Activated T-helper 2 cell treated with anti-CD3 and anti-CD28 coated beads, Interferon-gamma antibody, Interleukin-2, Interleukin-4, amounts not matched to agents 10 μg/mL and 5 μg/mL and 100 μg/mL, durations not matched to agents 14 hours and 24 hours and 36 hours (primary cell): ENCODE measurements around the gene SYVN1. TPM values are rescaled to one million over a fixed set of nuclear protein-coding genes. Genes with fewer than 3 reads are reported as not detected.
"Not testable (repeated sequence)": the region's sequence is repeated elsewhere in the genome, so short reads cannot be mapped to it uniquely, and the experiment has no call there.

Experiments used
- DNase-seq: peaks from one replicate; pipeline ENCODE4 v3.0.0; 2021; ENCODE audit warnings: low spot score
- H3K27ac Mint-ChIP-seq: one replicate; pipeline ENCODE4 v1.8.0; 2021; ENCODE audit warnings: mixed read lengths
- H3K27me3 Mint-ChIP-seq: one replicate; pipeline ENCODE4 v1.8.0; 2021; ENCODE audit warnings: low read depth, mixed read lengths
- H3K36me3 Mint-ChIP-seq: one replicate; pipeline ENCODE4 v1.8.0; 2021; ENCODE audit warnings: low read depth, mixed read lengths
- H3K4me1 Mint-ChIP-seq: one replicate; pipeline ENCODE4 v1.8.0; 2021; ENCODE audit warnings: low read depth, mixed read lengths
- H3K4me3 Mint-ChIP-seq: one replicate; pipeline ENCODE4 v1.8.0; 2021; ENCODE audit warnings: low read depth, mild to moderate bottlenecking, moderate library complexity, mixed read lengths
- H3K9me3 Mint-ChIP-seq: one replicate; pipeline ENCODE4 v1.8.0; 2021; ENCODE audit warnings: mixed read lengths
- intact Hi-C: fragments of 100-400 bp; cut with micrococcal nuclease; formaldehyde crosslinking; loops from one replicate; pipeline ENCODE4 v1.15.1; 2023
- total RNA-seq: library from RNA; stranded (reverse); gene quantifications from 2 replicates; pipeline ENCODE4 v1.2.3, GENCODE V29; 2022

The SYVN1 gene
- total RNA-seq, 1 donor from 2014 or later, result 42.2 TPM

- not testable (repeated sequence) for H3K9me3 Mint-ChIP-seq, DNase-seq, H3K27me3 Mint-ChIP-seq, H3K4me3 Mint-ChIP-seq
- peak overlapping the region; percentile 59 for H3K27ac Mint-ChIP-seq
- peaks cover 22% of the 10 kb centered on the region for H3K4me1 Mint-ChIP-seq
- peaks cover 65% of the 10 kb centered on the region for H3K36me3 Mint-ChIP-seq
- intact Hi-C loops, result loop anchor here (5.0 to 10.0 kb wide), 3 partner anchors 204 to 456 kb away; partner anchors contain the start of genes ATG2A, EHBP1L1, FAM89B and ZNRD2
Measured at GRCh38 chr11:65118891-65119669, 15.2 kb downstream of the SYVN1 start.

DNA sequence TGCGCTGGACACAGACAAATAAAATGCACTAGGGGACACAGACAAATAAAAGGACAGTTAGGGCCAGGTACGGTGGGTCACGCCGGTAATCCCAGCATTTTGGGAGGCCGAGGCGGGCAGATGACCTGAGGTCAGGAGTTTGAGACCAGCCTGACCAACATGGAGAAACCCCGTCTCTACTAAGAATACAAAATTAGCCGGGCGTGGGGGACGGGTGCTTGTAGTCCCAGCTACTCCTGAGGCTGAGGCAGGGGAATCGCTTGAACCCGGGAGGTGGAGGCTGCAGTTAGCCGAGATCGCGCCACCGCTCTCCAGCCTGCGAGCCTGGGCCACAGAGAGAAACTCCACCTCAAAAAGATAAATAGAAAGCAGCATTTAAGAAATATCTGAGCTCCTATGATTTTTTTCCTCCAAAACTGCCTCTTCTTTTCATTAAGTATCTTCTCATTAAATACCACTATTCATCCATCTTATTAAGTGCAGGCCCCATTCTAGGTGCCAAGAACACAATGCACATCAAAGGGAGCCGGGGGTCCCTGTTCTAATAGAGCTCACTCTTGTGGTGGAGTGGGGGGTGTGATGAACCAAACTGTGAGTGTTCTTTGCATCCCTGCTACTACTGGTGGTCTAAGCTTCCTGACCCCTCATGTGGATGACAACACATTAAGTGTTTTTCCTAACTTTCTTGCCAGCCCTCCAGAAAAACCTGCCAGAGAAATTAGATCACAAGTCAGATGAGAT is 16.1 kb downstream of the SYVN1 start:
- H3K9me3 Mint-ChIP-seq, result no peaks in the 10 kb centered on the region

GRCh38 chr11:65117206-65118096 is 16.9 kb downstream of the SYVN1 start, which contains the start of gene ZNHIT2:
ZNHIT2 (minus strand) TSS chr11:65117701; CDS start chr11:65117653, 48 bp downstream.
- H3K36me3 Mint-ChIP-seq, result peaks cover 66% of the 10 kb centered on the region
- peak; percentile 100 for DNase-seq
- peak within 1 kb of the TSS; percentile 88 for H3K27ac Mint-ChIP-seq
- peaks cover 28% of the 10 kb centered on the region for H3K4me1 Mint-ChIP-seq
- intact Hi-C loops, result loop anchor here (1.0 to 10.0 kb wide), 6 partner anchors 17 to 457 kb away; partner anchors contain the start of genes ATG2A, CAPN1, EHBP1L1 and FAM89B
- H3K4me3 Mint-ChIP-seq, result peak within 1 kb of the TSS; percentile 84
- no peaks in the 10 kb centered on the region for H3K9me3 Mint-ChIP-seq
- no peaks in the 10 kb centered on the region for H3K27me3 Mint-ChIP-seq

More for the DNA sequence above, 16.1 kb downstream of the SYVN1 start:
- intact Hi-C loops, result loop anchor here (5.0 to 10.0 kb wide), 3 partner anchors 203 to 457 kb away; partner anchors contain the start of genes ATG2A, EHBP1L1, FAM89B and ZNRD2
- Mint-ChIP-seq H3K36me3 (peaks cover 66% of the 10 kb centered on the region), H3K27ac (peak overlapping the region; percentile 82), H3K27me3 (no peaks in the 10 kb centered on the region), H3K4me1 (peaks cover 28% of the 10 kb centered on the region), H3K4me3 (peak overlapping the region; percentile 84)
- DNase-seq, result no peak

DNA sequence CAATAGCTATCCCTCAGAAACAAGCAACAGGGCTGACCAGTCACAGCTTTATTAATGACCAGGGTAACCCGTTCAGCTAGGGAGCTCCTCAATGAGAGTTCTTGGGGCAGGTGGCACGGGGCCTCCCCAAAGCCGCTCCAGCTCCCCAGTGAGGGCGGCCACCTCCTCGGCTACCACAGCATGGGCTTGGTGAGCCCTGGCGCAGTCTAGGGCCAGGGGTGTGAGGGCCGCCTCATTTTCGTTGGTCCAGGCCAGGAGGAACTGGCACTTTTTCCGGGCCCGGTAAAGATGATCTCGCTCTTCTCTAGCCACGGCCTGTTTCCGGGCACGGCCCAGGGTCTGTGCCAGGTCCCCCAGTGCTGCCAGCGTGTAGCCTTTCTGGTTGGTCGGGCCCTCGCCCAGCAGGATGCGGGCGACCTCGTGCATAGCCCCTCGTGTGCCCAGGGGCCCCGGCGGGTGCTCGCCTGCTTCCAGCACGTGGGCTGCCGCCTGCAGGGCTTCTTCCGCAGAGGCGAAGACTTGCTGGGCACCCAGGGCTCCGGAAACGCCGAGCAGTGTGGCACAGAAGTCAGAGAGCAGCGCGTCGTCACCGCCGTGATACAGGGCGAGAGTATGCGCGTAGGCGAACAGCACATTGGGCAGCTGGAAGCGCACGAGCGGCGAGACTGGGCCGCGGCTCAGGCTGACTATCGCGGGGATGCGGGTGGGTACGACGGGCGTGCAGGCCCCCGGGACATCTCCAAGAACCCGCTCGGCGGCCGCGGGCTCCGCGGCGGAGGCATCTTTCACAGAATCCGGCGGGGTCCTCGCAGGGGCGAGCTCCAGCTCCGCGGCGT is 17.7 kb downstream of the SYVN1 start:
- intact Hi-C loops, result loop anchor here (1.0 to 10.0 kb wide), 6 partner anchors 18 to 458 kb away; partner anchors contain the start of genes ATG2A, CAPN1, EHBP1L1 and FAM89B
- Mint-ChIP-seq H3K4me1 (peaks cover 28% of the 10 kb centered on the region), H3K27me3 (no peaks in the 10 kb centered on the region)

DNA sequence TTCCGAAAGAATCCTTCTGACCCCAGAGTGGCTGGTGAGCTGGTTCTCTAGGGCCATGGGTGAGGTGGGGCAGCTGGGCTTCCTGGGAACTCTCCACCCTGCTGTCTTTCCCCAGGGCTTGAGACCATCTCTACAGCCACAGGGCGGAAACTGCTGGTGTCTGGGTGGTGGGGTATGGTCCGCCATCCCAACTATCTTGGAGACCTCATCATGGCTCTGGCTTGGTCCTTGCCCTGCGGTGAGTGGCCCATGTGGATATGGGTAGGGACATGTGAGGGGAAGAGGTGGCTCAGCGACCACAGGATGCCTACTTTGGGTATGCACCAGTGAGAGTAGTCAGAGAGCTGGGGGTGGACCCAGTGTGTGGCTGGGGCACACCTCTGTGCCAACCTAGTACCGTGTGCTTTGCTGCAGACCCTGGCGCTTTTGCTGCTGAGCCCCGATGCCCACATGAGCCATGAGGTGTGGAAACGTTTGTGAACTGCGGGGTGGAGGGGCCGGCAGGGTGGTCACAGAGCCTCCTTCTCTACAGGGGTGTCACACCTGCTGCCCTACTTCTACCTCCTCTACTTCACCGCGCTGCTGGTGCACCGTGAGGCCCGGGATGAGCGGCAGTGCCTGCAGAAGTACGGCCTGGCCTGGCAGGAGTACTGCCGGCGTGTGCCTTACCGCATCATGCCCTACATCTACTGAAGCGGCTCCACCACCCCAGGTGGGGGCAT is 18.8 kb downstream of the SYVN1 start:
- Mint-ChIP-seq H3K9me3 (no peaks in the 10 kb centered on the region), H3K27ac (peak overlapping the region; percentile 88), H3K4me1 (peaks cover 31% of the 10 kb centered on the region), H3K36me3 (peaks cover 47% of the 10 kb centered on the region), H3K4me3 (peak overlapping the region; percentile 84), H3K27me3 (no peaks in the 10 kb centered on the region)
- no peak for DNase-seq
- intact Hi-C loops, result loop anchor here (2.0 to 10.0 kb wide), 4 partner anchors 19 to 459 kb away; partner anchors contain the start of genes ATG2A, EHBP1L1, FAM89B and SYVN1

More for the DNA sequence above, 17.7 kb downstream of the SYVN1 start:
- H3K9me3 Mint-ChIP-seq, result no peaks in the 10 kb centered on the region
- DNase-seq, result peak; percentile 48
- H3K27ac Mint-ChIP-seq, result peak overlapping the region; percentile 88
- H3K4me3 Mint-ChIP-seq, result peak overlapping the region; percentile 84
- peaks cover 57% of the 10 kb centered on the region for H3K36me3 Mint-ChIP-seq

GRCh38 chr11:65114538-65115171 is 19.7 kb downstream of the SYVN1 start:
- peaks cover 42% of the 10 kb centered on the region for H3K36me3 Mint-ChIP-seq
- H3K4me1 Mint-ChIP-seq, result peaks cover 34% of the 10 kb centered on the region
- no peak overlapping the region for H3K27ac Mint-ChIP-seq
- intact Hi-C loops, result loop anchor here (5.0 to 10.0 kb wide), 5 partner anchors 87 to 460 kb away; partner anchors contain the start of genes ATG2A, DPF2, EHBP1L1 and FAM89B
- DNase-seq, result no peak
- no peaks in the 10 kb centered on the region for H3K9me3 Mint-ChIP-seq
- H3K4me3 Mint-ChIP-seq, result peak overlapping the region; percentile 21
- no peaks in the 10 kb centered on the region for H3K27me3 Mint-ChIP-seq

GRCh38 chr11:65113839-65114238 is 20.5 kb downstream of the SYVN1 start:
- no peaks in the 10 kb centered on the region for H3K9me3 Mint-ChIP-seq
- intact Hi-C loops, result loop anchor here (5.0 to 10.0 kb wide), 4 partner anchors 87 to 461 kb away; partner anchors contain the start of genes ATG2A, DPF2, EHBP1L1 and FAM89B
- H3K4me1 Mint-ChIP-seq, result peaks cover 32% of the 10 kb centered on the region
- no peaks in the 10 kb centered on the region for H3K27me3 Mint-ChIP-seq
- H3K27ac Mint-ChIP-seq, result peak overlapping the region; percentile 15
- no peak for DNase-seq
- H3K36me3 Mint-ChIP-seq, result peaks cover 38% of the 10 kb centered on the region
- H3K4me3 Mint-ChIP-seq, result peak overlapping the region; percentile 88

DNA sequence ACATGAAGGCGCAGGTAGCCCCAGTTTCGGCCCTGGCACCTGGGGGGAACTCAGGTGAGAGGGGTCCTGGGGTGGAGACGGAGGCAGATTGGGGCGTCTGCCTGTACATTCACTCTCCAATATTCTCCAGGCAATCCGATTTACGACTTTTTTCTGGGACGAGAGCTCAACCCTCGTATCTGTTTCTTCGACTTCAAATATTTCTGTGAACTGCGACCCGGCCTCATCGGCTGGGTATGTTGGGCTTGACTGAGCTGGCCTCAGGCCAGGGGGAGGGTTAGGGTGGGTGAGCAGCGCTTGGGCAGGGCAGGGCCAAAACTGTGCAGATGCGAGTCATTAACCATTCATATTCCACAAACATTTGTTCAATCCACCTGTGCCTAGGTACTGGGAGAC is 21.0 kb downstream of the SYVN1 start:
- Mint-ChIP-seq H3K36me3 (peaks cover 33% of the 10 kb centered on the region), H3K27ac (peak overlapping the region; percentile 72), H3K9me3 (no peaks in the 10 kb centered on the region), H3K4me1 (peaks cover 27% of the 10 kb centered on the region), H3K4me3 (peak overlapping the region; percentile 88), H3K27me3 (no peaks in the 10 kb centered on the region)
- intact Hi-C loops, result loop anchor here (5.0 to 10.0 kb wide), 4 partner anchors 86 to 461 kb away; partner anchors contain the start of genes ATG2A, DPF2, EHBP1L1 and FAM89B
- no peak for DNase-seq

DNA sequence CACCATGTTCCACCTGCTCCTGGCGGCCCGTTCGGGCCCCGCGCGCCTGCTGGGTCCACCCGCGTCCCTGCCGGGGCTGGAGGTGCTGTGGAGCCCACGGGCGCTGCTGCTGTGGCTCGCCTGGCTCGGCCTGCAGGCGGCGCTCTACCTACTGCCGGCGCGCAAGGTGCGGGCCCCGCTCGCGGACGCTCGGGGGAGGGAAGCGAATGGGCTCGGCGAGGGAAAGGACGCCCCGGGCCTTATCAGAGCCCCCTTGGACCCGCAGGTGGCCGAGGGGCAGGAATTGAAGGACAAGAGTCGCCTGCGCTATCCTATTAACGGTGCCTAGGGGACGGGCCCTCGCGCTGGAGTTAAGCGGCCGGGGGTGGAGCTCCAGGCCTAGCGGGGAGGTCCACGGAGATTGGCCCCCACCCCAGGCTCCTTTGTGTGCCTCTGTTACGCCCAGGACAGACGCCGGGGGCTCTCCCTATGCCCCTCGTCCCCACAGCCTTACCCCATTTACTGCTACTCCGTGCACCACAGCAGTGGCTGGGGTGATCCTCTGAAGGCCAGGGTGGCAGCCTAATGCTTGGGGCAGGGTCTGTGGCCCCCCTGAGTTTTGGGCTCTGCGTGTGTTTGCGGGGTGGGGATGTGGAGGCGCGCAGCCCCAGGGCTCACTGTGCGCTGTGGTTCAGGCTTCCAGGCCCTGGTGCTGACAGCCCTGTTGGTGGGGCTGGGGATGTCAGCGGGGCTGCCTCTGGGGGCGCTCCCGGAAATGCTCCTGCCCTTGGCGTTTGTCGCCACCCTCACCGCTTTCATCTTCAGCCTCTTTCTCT is 21.6 kb downstream of the SYVN1 start:
- no peaks in the 10 kb centered on the region for H3K27me3 Mint-ChIP-seq
- H3K4me1 Mint-ChIP-seq, result peaks cover 25% of the 10 kb centered on the region
- peak overlapping the region; percentile 72 for H3K27ac Mint-ChIP-seq
- H3K4me3 Mint-ChIP-seq, result peak overlapping the region; percentile 88
- DNase-seq, result peak; percentile 73
- H3K36me3 Mint-ChIP-seq, result peaks cover 27% of the 10 kb centered on the region
- intact Hi-C loops, result loop anchor here (5.0 to 10.0 kb wide), 4 partner anchors 85 to 462 kb away; partner anchors contain the start of genes ATG2A, DPF2, EHBP1L1 and FAM89B
- H3K9me3 Mint-ChIP-seq, result no peaks in the 10 kb centered on the region
